ENCODE data around the gene CDC26.
"Not testable (repeated sequence)": the region's sequence is repeated elsewhere in the genome, so short reads cannot be mapped to it uniquely, and the experiment has no call there.

CDC26 gene

GRCh38 chr9:113245894-113246293 is 29.5 kb downstream of the CDC26 start:
- no peak for TF ChIP-seq CTCF (IDR thresholded peaks at IDR 0.05; ENCODE audit: low read depth, low read length, missing control alignments)
- no peak overlapping the region for H3K4me3 ChIP-seq (replicated peaks; ENCODE audit: low read depth, low read length)
- DNase-seq (ENCODE audit: extremely low read depth, low read depth) = no peak

GRCh38 chr9:113244556-113244955 is 30.8 kb downstream of the CDC26 start:
- DNase-seq (ENCODE audit: extremely low read depth, low read depth) = no peak
- no peak overlapping the region for H3K4me3 ChIP-seq (replicated peaks; ENCODE audit: low read depth, low read length)
- no peak for TF ChIP-seq CTCF (IDR thresholded peaks at IDR 0.05; ENCODE audit: low read depth, low read length, missing control alignments)

GRCh38 chr9:113241161-113241560 is 34.2 kb downstream of the CDC26 start:
- TF ChIP-seq CTCF (IDR thresholded peaks at IDR 0.05; ENCODE audit: low read depth, low read length, missing control alignments) = no peak
- no peak for DNase-seq (ENCODE audit: extremely low read depth, low read depth)
- H3K4me3 ChIP-seq (replicated peaks; ENCODE audit: low read depth, low read length) = no peak overlapping the region

- TF ChIP-seq CTCF (IDR thresholded peaks at IDR 0.05; ENCODE audit: low read depth, low read length, missing control alignments) = no peak
- DNase-seq (ENCODE audit: extremely low read depth, low read depth) = no peak
- H3K4me3 ChIP-seq (replicated peaks; ENCODE audit: low read depth, low read length) = no peak overlapping the region
Measured at GRCh38 chr9:113238859-113239232, 36.5 kb downstream of the CDC26 start.

- no peak for TF ChIP-seq CTCF (IDR thresholded peaks at IDR 0.05; ENCODE audit: low read depth, low read length, missing control alignments)
- DNase-seq (ENCODE audit: extremely low read depth, low read depth) = no peak
- no peak overlapping the region for H3K4me3 ChIP-seq (replicated peaks; ENCODE audit: low read depth, low read length)
Measured at GRCh38 chr9:113238202-113238858, 37.0 kb downstream of the CDC26 start.

- DNase-seq (ENCODE audit: extremely low read depth, low read depth) = no peak
- H3K4me3 ChIP-seq (replicated peaks; ENCODE audit: low read depth, low read length) = no peak overlapping the region
- no peak for TF ChIP-seq CTCF (IDR thresholded peaks at IDR 0.05; ENCODE audit: low read depth, low read length, missing control alignments)
Measured at GRCh38 chr9:113237026-113237425, 38.3 kb downstream of the CDC26 start.

- DNase-seq (ENCODE audit: extremely low read depth, low read depth); H3K4me3 ChIP-seq (replicated peaks; ENCODE audit: low read depth, low read length): not testable (repeated sequence)
Measured at GRCh38 chr9:113235701-113236255, 39.6 kb downstream of the CDC26 start.

All from HFF-Myc (cell line).